ENCODE data around the gene ERC2.

ERC2 gene

GRCh38 chr3:55939287-55939686 is 529.0 kb downstream of the ERC2 start:
- Histone ChIP-seq H3K4me1 (ENCODE audit: control insufficient read depth, low read depth, low read length) (no peaks in the 10 kb centered on the region), H3K9me3 (ENCODE audit: control insufficient read depth, low read depth, low read length) (no peaks in the 10 kb centered on the region), H3K4me3 (ENCODE audit: low read length) (no peak overlapping the region), H3K27ac (ENCODE audit: low read length) (no peak overlapping the region), H3K36me3 (ENCODE audit: control insufficient read depth, low read depth, low read length) (no peaks in the 10 kb centered on the region), H3K27me3 (ENCODE audit: control insufficient read depth, insufficient read depth, low read length) (no peaks in the 10 kb centered on the region), H3K9ac (ENCODE audit: low read length) (no peak overlapping the region)

DNA sequence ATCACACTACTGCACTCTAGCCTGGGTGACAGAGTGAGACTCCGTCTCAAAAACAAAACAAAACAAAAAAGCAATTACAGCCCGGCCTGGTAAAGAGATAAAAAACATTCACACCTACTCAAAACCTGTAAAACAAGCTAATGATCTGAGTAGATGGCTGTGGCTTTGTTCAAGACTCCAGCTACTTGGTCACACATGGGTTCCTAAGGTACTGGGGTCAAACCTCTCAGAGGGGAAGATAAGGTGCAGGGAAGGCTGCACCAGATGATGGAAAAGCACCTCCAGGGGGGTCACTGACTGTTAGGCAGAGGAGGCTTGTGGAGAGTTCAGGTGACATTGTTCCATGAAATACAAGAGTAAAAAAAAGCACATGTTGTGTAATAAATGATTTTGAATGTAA is 531.0 kb downstream of the ERC2 start:
- Histone ChIP-seq H3K9me3 (ENCODE audit: control insufficient read depth, low read depth, low read length) (no peaks in the 10 kb centered on the region), H3K36me3 (ENCODE audit: control insufficient read depth, low read depth, low read length) (no peaks in the 10 kb centered on the region), H3K27ac (ENCODE audit: low read length) (no peak overlapping the region), H3K27me3 (ENCODE audit: control insufficient read depth, insufficient read depth, low read length) (no peaks in the 10 kb centered on the region), H3K4me3 (ENCODE audit: low read length) (no peak overlapping the region), H3K4me1 (ENCODE audit: control insufficient read depth, low read depth, low read length) (no peaks in the 10 kb centered on the region), H3K9ac (ENCODE audit: low read length) (no peak overlapping the region)

DNA sequence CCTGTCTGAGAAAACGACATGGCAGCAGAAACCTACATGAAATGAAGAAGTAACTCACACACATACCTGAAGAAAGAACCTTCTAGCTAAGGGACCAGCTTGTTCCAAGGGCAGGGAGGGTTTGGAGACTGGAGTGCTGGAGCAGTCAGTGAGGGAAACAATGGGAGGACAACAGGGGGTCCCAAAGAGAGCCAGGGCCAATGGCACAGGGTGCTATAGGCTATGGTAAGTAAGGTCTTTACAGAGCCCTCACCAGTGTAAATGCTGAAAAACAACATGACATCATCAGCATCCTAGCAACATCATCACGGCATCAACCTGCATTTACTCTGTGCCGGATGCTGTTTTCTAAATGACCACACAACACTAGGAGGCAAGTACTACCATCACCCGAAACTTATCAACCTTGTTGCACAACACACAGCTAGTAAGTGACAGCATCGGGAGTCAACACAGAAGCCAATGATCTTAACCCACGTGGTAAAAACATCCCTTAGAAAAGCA is 531.7 kb downstream of the ERC2 start:
- Histone ChIP-seq H3K9me3 (ENCODE audit: control insufficient read depth, low read depth, low read length) (no peaks in the 10 kb centered on the region), H3K4me1 (ENCODE audit: control insufficient read depth, low read depth, low read length) (no peaks in the 10 kb centered on the region), H3K4me3 (ENCODE audit: low read length) (no peak overlapping the region), H3K27ac (ENCODE audit: low read length) (no peak overlapping the region), H3K27me3 (ENCODE audit: control insufficient read depth, insufficient read depth, low read length) (no peaks in the 10 kb centered on the region), H3K9ac (ENCODE audit: low read length) (no peak overlapping the region), H3K36me3 (ENCODE audit: control insufficient read depth, low read depth, low read length) (no peaks in the 10 kb centered on the region)

DNA sequence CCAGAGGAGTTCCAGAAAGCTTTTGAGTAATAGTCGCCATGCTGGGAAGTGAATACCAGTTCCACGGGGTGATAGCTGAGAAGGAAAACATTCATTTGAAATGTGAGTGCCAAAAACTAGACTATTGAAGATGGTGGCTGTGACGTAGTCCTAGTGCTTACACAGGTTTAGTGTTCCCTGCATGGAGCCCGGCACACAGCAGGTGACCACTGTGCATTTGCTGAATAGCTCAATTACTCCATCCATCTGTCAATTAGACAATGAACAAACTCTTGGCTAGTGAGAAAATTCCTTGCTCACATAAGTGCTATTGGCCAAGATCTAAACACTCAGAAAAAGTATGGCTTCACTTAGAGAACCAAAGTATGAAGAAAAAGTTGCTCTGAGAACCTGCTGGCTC is 533.0 kb downstream of the ERC2 start:
- Histone ChIP-seq H3K36me3 (ENCODE audit: control insufficient read depth, low read depth, low read length) (no peaks in the 10 kb centered on the region), H3K4me1 (ENCODE audit: control insufficient read depth, low read depth, low read length) (no peaks in the 10 kb centered on the region), H3K27me3 (ENCODE audit: control insufficient read depth, insufficient read depth, low read length) (no peaks in the 10 kb centered on the region), H3K27ac (ENCODE audit: low read length) (no peak overlapping the region), H3K4me3 (ENCODE audit: low read length) (no peak overlapping the region), H3K9me3 (ENCODE audit: control insufficient read depth, low read depth, low read length) (no peaks in the 10 kb centered on the region), H3K9ac (ENCODE audit: low read length) (no peak overlapping the region)

DNA sequence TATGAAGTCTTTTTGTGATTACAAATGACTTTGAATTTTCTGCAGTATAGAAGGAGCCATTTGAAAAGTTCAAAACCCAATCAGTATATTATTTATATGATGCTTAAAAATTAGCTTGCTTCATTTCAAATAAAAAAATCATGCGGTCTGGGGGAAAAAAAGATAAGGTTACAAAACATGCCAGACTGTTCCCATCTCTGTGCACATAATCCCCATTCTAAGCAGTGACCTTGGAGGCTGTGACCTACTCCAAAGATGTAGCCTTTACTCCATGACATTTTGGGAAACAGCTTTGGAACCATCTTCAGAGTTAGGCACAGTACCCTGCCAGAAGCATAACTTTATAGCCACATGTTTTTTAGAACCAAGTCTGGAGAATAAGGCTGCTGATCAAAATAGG is 533.5 kb downstream of the ERC2 start:
- Histone ChIP-seq H3K4me3 (ENCODE audit: low read length) (no peak overlapping the region), H3K27ac (ENCODE audit: low read length) (no peak overlapping the region), H3K27me3 (ENCODE audit: control insufficient read depth, insufficient read depth, low read length) (no peaks in the 10 kb centered on the region), H3K9me3 (ENCODE audit: control insufficient read depth, low read depth, low read length) (no peaks in the 10 kb centered on the region), H3K9ac (ENCODE audit: low read length) (no peak overlapping the region), H3K4me1 (ENCODE audit: control insufficient read depth, low read depth, low read length) (no peaks in the 10 kb centered on the region), H3K36me3 (ENCODE audit: control insufficient read depth, low read depth, low read length) (no peaks in the 10 kb centered on the region)

DNA sequence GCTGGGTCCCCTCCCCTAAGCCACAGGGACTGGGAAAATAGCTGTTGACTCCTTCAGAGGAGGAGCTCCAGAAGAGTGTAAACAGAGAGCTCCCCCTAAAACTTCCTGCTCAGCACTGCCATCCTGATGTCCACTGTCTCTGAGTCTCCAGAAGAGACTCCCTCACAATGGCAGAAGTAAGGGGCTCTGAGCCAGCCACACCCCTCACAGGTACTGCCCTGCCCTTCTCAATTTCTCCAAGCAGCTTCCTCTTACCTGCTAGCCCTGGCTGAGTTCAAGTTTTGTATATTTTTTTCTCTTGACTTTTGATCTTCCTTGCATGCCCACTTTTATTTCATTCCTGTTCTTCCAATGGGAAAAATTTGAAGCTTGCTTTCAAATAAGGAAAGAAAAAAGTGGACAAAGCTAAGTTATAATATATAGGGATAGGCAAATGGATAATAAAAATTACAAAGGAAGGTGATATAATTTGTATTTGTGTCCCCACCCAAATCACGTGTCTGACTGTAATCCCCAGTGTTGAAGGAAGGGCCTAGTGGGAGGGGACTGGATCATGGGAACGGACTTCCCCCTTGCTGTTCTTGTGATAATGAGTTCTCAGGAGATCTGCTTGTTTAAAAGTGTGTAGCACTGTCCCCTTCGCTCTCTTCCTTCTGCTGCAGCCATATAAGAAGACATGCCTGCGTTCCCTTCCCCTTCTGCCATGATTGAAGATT is 539.0 kb downstream of the ERC2 start:
- H3K9me3 ChIP-seq (ENCODE audit: control insufficient read depth, low read depth, low read length) = no peaks in the 10 kb centered on the region
- H3K27me3 ChIP-seq (ENCODE audit: control insufficient read depth, insufficient read depth, low read length) = no peaks in the 10 kb centered on the region
- no peak overlapping the region for H3K9ac ChIP-seq (ENCODE audit: low read length)
- H3K27ac ChIP-seq (ENCODE audit: low read length) = no peak overlapping the region
- no peaks in the 10 kb centered on the region for H3K4me1 ChIP-seq (ENCODE audit: control insufficient read depth, low read depth, low read length)
- no peak overlapping the region for H3K4me3 ChIP-seq (ENCODE audit: low read length)
- no peaks in the 10 kb centered on the region for H3K36me3 ChIP-seq (ENCODE audit: control insufficient read depth, low read depth, low read length)

DNA sequence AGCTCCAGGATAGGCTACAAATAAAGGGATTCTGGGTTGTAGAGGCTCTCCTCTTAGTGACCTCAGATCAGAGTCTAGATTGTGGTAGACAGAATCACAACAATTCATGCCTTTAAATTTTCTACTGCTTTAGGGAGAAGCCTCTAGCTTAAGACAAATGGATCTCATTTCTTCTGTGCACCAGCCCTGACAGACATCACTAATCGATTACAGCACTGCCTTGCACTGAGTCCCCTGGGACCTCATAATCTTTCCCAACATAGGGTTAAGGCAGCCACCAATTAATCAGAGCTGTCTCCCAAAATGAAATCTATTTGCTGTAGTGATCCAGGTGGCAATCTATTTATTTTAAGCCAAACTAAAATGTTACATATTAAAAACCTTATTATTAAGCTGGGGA is 544.6 kb downstream of the ERC2 start:
- Histone ChIP-seq H3K27ac (ENCODE audit: low read length) (no peak overlapping the region), H3K9me3 (ENCODE audit: control insufficient read depth, low read depth, low read length) (no peaks in the 10 kb centered on the region), H3K27me3 (ENCODE audit: control insufficient read depth, insufficient read depth, low read length) (no peaks in the 10 kb centered on the region), H3K36me3 (ENCODE audit: control insufficient read depth, low read depth, low read length) (no peaks in the 10 kb centered on the region), H3K9ac (ENCODE audit: low read length) (no peak overlapping the region), H3K4me1 (ENCODE audit: control insufficient read depth, low read depth, low read length) (no peaks in the 10 kb centered on the region), H3K4me3 (ENCODE audit: low read length) (no peak overlapping the region)

DNA sequence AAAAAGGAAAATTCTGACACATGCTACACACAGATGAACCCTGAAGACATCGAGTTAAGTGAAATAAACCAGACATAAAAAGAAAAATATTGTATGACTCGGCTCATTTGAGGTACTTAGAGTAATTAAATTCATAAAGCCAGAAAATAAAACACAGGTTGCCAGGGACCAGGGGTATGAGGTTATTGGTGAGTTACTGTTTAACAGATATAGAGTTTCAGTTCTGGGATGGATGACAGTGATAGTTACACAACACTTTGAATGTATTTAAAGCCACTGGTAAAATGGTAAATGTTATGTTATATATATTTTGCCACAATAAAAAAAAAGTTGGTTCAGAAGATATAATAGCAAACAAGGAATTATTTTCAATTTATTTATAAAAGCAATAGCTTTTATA is 545.1 kb downstream of the ERC2 start:
- H3K9me3 ChIP-seq (ENCODE audit: control insufficient read depth, low read depth, low read length) = no peaks in the 10 kb centered on the region
- H3K4me1 ChIP-seq (ENCODE audit: control insufficient read depth, low read depth, low read length) = no peaks in the 10 kb centered on the region
- no peaks in the 10 kb centered on the region for H3K27me3 ChIP-seq (ENCODE audit: control insufficient read depth, insufficient read depth, low read length)
- no peak overlapping the region for H3K4me3 ChIP-seq (ENCODE audit: low read length)
- no peak overlapping the region for H3K27ac ChIP-seq (ENCODE audit: low read length)
- H3K36me3 ChIP-seq (ENCODE audit: control insufficient read depth, low read depth, low read length) = no peaks in the 10 kb centered on the region
- H3K9ac ChIP-seq (ENCODE audit: low read length) = no peak overlapping the region

- no peaks in the 10 kb centered on the region for H3K27me3 ChIP-seq (ENCODE audit: control insufficient read depth, insufficient read depth, low read length)
- H3K4me1 ChIP-seq (ENCODE audit: control insufficient read depth, low read depth, low read length) = no peaks in the 10 kb centered on the region
- H3K4me3 ChIP-seq (ENCODE audit: low read length) = no peak overlapping the region
- H3K27ac ChIP-seq (ENCODE audit: low read length) = no peak overlapping the region
- H3K36me3 ChIP-seq (ENCODE audit: control insufficient read depth, low read depth, low read length) = no peaks in the 10 kb centered on the region
- no peaks in the 10 kb centered on the region for H3K9me3 ChIP-seq (ENCODE audit: control insufficient read depth, low read depth, low read length)
- H3K9ac ChIP-seq (ENCODE audit: low read length) = no peak overlapping the region
Measured at GRCh38 chr3:55912880-55913279, 555.4 kb downstream of the ERC2 start.

DNA sequence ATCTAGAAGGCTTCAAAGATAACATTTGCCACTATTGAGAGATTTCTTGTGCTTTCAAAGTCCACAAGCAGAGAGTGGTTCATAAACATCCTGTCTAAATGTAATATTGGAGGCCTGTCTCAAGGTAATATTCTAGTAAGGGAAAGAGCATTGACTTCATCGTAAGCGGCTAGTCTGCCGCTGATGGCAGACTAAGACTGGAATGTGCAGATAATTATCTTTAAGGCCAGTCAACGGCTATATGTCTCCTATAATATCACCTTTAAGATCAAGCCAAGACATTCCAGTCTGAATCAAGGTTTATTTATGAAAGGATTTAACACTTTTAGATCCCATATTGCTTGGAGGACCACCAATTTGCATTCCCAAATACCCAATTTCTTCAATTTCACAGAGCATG is 557.0 kb downstream of the ERC2 start:
- no peaks in the 10 kb centered on the region for H3K27me3 ChIP-seq (ENCODE audit: control insufficient read depth, insufficient read depth, low read length)
- no peak overlapping the region for H3K9ac ChIP-seq (ENCODE audit: low read length)
- H3K27ac ChIP-seq (ENCODE audit: low read length) = no peak overlapping the region
- no peak overlapping the region for H3K4me3 ChIP-seq (ENCODE audit: low read length)
- H3K9me3 ChIP-seq (ENCODE audit: control insufficient read depth, low read depth, low read length) = no peaks in the 10 kb centered on the region
- no peaks in the 10 kb centered on the region for H3K4me1 ChIP-seq (ENCODE audit: control insufficient read depth, low read depth, low read length)
- H3K36me3 ChIP-seq (ENCODE audit: control insufficient read depth, low read depth, low read length) = no peaks in the 10 kb centered on the region

DNA sequence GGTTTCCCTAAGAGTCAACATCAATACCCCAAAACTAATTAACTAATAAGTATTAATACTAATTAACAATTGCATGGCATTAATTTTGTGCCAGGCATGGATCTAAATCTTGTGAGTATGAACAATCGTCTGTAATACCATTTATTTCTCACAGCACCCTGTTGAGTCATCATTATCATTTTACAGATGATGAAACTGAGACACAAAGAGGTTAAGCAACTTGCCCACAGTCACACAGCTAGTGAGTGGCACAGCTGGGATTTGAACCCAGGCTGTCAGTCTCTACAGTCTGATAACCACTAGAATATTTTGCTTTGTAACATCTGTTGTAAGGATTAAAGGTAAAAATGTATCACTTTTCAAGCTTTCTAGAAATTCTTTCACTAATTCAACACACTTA is 557.7 kb downstream of the ERC2 start:
- Histone ChIP-seq H3K27ac (ENCODE audit: low read length) (no peak overlapping the region), H3K9me3 (ENCODE audit: control insufficient read depth, low read depth, low read length) (no peaks in the 10 kb centered on the region), H3K4me3 (ENCODE audit: low read length) (no peak overlapping the region), H3K4me1 (ENCODE audit: control insufficient read depth, low read depth, low read length) (no peaks in the 10 kb centered on the region), H3K27me3 (ENCODE audit: control insufficient read depth, insufficient read depth, low read length) (no peaks in the 10 kb centered on the region), H3K9ac (ENCODE audit: low read length) (no peak overlapping the region), H3K36me3 (ENCODE audit: control insufficient read depth, low read depth, low read length) (no peaks in the 10 kb centered on the region)

DNA sequence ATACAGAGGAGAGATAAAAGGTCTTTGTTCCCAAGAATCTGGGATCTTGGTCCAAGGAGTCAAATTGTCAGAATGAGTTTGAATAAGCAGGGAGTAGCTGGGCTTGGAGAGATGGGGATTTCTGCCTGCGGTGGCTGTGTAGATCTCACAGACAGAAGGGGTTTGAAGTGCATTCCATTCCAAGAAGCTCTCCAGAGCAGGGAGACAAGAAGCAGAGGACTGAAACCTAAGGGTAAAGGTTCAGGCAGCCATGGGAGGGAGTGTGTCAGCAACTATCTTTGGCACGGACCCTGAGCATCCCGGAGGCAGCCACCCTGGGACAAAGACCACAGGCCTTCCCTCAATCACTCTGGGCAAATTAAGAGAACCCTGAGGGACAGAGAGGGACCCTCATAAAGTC is 558.9 kb downstream of the ERC2 start:
- Histone ChIP-seq H3K9me3 (ENCODE audit: control insufficient read depth, low read depth, low read length) (no peaks in the 10 kb centered on the region), H3K9ac (ENCODE audit: low read length) (no peak overlapping the region), H3K27me3 (ENCODE audit: control insufficient read depth, insufficient read depth, low read length) (no peaks in the 10 kb centered on the region), H3K27ac (ENCODE audit: low read length) (no peak overlapping the region), H3K4me3 (ENCODE audit: low read length) (no peak overlapping the region), H3K4me1 (ENCODE audit: control insufficient read depth, low read depth, low read length) (no peaks in the 10 kb centered on the region), H3K36me3 (ENCODE audit: control insufficient read depth, low read depth, low read length) (no peaks in the 10 kb centered on the region)

All from iPS-18a (cell line).